ENCODE measurements around the gene AP2S1. TPM values are rescaled to one million over a fixed set of nuclear protein-coding genes. Genes with fewer than 3 reads are reported as not detected.
"Not testable (repeated sequence)": the region's sequence is repeated elsewhere in the genome, so short reads cannot be mapped to it uniquely, and the experiment has no call there.

The AP2S1 gene
- total RNA-seq (2014; rRNA removed; shearing (Covaris generic)), result 266 and 318 TPM in 2 replicates

DNA sequence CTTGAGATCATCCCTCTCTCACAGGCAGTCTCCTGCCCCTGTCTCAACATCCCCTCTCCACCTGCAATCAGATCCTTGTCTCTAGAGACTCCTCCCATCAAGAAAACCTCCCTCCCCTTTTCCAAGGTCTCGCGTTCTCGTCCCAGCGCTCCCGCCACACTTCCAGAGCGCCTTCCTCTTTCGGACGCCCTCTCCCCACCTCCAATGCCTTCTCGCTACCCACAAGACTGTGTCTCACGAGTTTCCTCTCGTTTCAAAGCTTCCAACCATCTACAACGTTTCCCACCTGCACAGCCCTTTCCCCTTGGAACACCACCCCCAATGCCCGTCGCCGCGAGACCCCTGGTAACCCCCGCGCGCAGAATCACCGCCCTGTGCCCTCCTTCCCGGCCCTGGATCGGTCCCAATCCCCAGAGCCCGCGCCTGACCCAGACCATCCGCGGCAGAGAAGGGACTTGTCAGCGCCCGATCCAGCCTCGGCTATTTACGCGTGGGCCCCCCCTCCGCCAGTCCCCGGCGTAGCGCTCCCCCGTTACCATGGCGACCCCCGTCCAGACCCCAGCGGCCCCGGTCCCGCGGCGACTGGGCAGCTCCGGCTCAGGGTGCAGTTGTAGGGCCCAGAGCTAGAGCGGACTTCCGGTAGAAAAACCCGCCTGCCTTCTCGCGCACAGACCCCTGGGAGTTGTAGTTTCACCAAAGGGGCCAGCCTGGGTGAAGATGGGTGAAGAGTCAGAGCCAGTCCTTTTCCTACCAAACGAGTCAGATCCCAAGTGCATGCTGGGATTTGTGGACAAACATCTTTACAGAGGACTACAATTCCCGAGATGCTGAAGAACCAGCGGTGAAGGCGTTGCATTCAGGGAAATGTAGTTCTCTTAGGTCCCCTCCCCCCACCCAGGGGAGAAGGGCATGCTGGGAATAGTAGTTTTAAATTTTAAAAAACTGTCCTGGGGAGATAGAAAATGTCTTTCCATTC, at the start of gene AP2S1:
TSS of gene AP2S1 (minus strand) at position 619 of the 976 bp plus-strand sequence. CDS start at position 539, 80 bp downstream.
- Histone ChIP-seq H3K36me3 (replicated peaks; ENCODE audit: control insufficient read depth, insufficient read depth, low read length) (no peaks in the 10 kb centered on the region; the same call in 1 of the 2 replicates), H3K27me3 (ENCODE audit: control insufficient read depth, insufficient read depth, low read length) (no peaks in the 10 kb centered on the region; the same call in 1 of the 2 replicates), H3K4me3 (ENCODE audit: insufficient read depth, low read depth, low read length) (peak within 1 kb of the TSS; percentile 73)
- DNase-seq, result peak; percentile 96

GRCh38 chr19:46900341-46900740, 49.7 kb upstream of the AP2S1 start:
- no peak overlapping the region for H3K4me3 ChIP-seq (ENCODE audit: insufficient read depth, low read depth, low read length)
- DNase-seq, result no peak
- H3K36me3 ChIP-seq (replicated peaks; ENCODE audit: control insufficient read depth, insufficient read depth, low read length), result no peaks in the 10 kb centered on the region; the same call in 1 of the 2 replicates
- H3K27me3 ChIP-seq (ENCODE audit: control insufficient read depth, insufficient read depth, low read length), result no peaks in the 10 kb centered on the region

DNA sequence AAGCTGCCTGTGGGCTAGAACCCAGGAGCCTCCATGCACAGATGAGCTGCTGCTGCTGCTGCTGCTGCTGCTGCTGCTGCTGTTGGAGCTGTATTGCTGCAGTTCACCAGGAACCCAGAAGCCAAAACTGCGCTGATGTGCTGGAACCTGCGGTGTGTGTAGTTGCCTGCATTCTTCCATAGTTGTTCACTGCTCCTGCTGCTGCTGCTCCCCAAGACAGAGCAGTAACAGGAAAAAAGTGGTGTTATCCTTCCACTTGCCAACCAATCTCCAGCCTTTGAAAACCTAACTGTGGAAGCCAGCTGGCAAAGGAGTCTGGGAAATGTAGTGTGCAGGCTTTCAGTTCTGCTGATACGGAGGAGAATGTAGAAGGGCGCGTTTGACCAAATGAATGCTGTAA, 48.1 kb upstream of the AP2S1 start:
- Histone ChIP-seq H3K4me3 (ENCODE audit: insufficient read depth, low read depth, low read length) (no peak overlapping the region), H3K27me3 (ENCODE audit: control insufficient read depth, insufficient read depth, low read length) (no peaks in the 10 kb centered on the region), H3K36me3 (replicated peaks; ENCODE audit: control insufficient read depth, insufficient read depth, low read length) (no peaks in the 10 kb centered on the region)
- no peak for DNase-seq

GRCh38 chr19:46896076-46896794, 45.6 kb upstream of the AP2S1 start:
- H3K36me3 ChIP-seq (replicated peaks; ENCODE audit: control insufficient read depth, insufficient read depth, low read length), result no peaks in the 10 kb centered on the region
- no peak overlapping the region for H3K4me3 ChIP-seq (ENCODE audit: insufficient read depth, low read depth, low read length)
- no peak for DNase-seq
- no peaks in the 10 kb centered on the region for H3K27me3 ChIP-seq (ENCODE audit: control insufficient read depth, insufficient read depth, low read length)

GRCh38 chr19:46892252-46893179, 41.9 kb upstream of the AP2S1 start:
- DNase-seq, result no peak
- Histone ChIP-seq H3K36me3 (replicated peaks; ENCODE audit: control insufficient read depth, insufficient read depth, low read length) (no peaks in the 10 kb centered on the region), H3K27me3 (ENCODE audit: control insufficient read depth, insufficient read depth, low read length) (no peaks in the 10 kb centered on the region), H3K4me3 (ENCODE audit: insufficient read depth, low read depth, low read length) (no peak overlapping the region)

- no peak for DNase-seq
- H3K36me3 ChIP-seq (replicated peaks; ENCODE audit: control insufficient read depth, insufficient read depth, low read length), result no peaks in the 10 kb centered on the region
- no peaks in the 10 kb centered on the region for H3K27me3 ChIP-seq (ENCODE audit: control insufficient read depth, insufficient read depth, low read length)
- no peak overlapping the region for H3K4me3 ChIP-seq (ENCODE audit: insufficient read depth, low read depth, low read length)
Observed at GRCh38 chr19:46890423-46891170, 40.0 kb upstream of the AP2S1 start.

- DNase-seq, result no peak
- Histone ChIP-seq H3K36me3 (replicated peaks; ENCODE audit: control insufficient read depth, insufficient read depth, low read length) (no peaks in the 10 kb centered on the region), H3K4me3 (ENCODE audit: insufficient read depth, low read depth, low read length) (no peak overlapping the region), H3K27me3 (ENCODE audit: control insufficient read depth, insufficient read depth, low read length) (no peaks in the 10 kb centered on the region)
Observed at GRCh38 chr19:46887240-46887782, 36.7 kb upstream of the AP2S1 start.

GRCh38 chr19:46886546-46887239, 36.0 kb upstream of the AP2S1 start:
- Histone ChIP-seq H3K4me3 (ENCODE audit: insufficient read depth, low read depth, low read length) (no peak overlapping the region), H3K27me3 (ENCODE audit: control insufficient read depth, insufficient read depth, low read length) (no peaks in the 10 kb centered on the region), H3K36me3 (replicated peaks; ENCODE audit: control insufficient read depth, insufficient read depth, low read length) (no peaks in the 10 kb centered on the region)
- DNase-seq, result no peak

- Histone ChIP-seq H3K36me3 (replicated peaks; ENCODE audit: control insufficient read depth, insufficient read depth, low read length) (no peaks in the 10 kb centered on the region), H3K4me3 (ENCODE audit: insufficient read depth, low read depth, low read length) (no peak overlapping the region), H3K27me3 (ENCODE audit: control insufficient read depth, insufficient read depth, low read length) (no peaks in the 10 kb centered on the region)
- DNase-seq, result no peak
Observed at GRCh38 chr19:46885411-46885810, 34.8 kb upstream of the AP2S1 start.

DNA sequence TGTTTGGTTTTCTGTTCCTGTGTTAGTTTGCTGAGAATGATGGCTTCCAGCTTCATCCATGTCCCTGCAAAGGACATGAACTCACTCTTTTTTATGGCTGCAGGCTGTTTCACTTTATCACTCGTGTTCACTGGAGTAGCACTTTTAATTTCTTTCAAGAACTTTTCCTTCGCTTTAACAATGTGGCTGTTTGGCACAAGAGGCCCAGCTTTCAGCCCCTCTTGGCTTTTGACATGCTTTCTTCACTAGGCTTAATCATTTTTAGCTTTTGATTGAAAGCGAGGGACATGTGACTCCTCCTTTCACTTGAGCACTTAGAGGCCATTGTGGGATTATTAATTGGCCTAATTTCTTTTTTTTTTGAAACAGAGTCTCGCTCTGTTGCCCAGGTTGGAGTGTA, 32.1 kb upstream of the AP2S1 start:
- not testable (repeated sequence) for H3K27me3 ChIP-seq (ENCODE audit: control insufficient read depth, insufficient read depth, low read length); H3K4me3 ChIP-seq (ENCODE audit: insufficient read depth, low read depth, low read length); DNase-seq; H3K36me3 ChIP-seq (replicated peaks; ENCODE audit: control insufficient read depth, insufficient read depth, low read length)

DNA sequence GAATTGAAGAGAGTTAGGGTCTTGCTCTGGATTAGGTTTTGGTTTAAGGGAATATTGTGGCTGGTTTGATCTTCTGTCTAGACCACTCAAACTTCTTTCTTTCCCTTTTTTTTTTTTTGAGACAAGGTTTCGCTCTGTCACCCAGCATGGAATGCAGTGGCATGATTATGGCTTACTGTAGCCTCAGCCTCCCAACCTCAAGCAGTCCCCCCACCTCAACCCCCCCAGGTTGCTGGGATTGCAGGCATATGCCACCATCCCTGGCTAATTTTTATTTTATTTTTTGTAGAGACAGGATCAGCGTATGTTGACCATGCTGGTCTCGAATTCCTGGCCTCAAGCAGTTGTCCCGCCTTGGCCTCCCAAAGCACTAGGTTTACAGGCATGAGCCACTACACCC, 31.4 kb upstream of the AP2S1 start:
- Histone ChIP-seq H3K36me3 (replicated peaks; ENCODE audit: control insufficient read depth, insufficient read depth, low read length) (no peaks in the 10 kb centered on the region), H3K27me3 (ENCODE audit: control insufficient read depth, insufficient read depth, low read length) (no peaks in the 10 kb centered on the region), H3K4me3 (ENCODE audit: insufficient read depth, low read depth, low read length) (no peak overlapping the region)
- DNase-seq, result no peak

DNA sequence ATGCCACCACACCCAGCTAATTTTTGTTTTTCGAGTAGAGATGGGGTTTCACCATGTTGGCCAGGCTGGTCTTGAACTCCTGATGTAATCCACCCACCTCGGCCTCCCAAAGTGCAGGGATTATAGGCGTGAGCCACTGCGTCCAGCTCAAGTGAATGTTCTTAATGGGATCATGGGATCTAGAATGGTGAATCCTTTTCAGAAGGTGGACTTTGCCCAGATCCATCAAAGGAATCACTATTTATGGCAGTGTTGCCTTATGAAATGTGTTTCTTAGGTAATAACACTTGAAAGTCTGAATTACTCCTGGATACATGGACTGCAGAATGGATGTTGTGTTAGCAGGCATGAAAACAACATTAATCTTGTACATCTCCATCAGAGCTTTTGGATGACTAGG, 30.4 kb upstream of the AP2S1 start:
- Histone ChIP-seq H3K36me3 (replicated peaks; ENCODE audit: control insufficient read depth, insufficient read depth, low read length) (no peaks in the 10 kb centered on the region), H3K27me3 (ENCODE audit: control insufficient read depth, insufficient read depth, low read length) (no peaks in the 10 kb centered on the region), H3K4me3 (ENCODE audit: insufficient read depth, low read depth, low read length) (no peak overlapping the region)
- no peak for DNase-seq

- no peak for DNase-seq
- no peaks in the 10 kb centered on the region for H3K27me3 ChIP-seq (ENCODE audit: control insufficient read depth, insufficient read depth, low read length)
- no peak overlapping the region for H3K4me3 ChIP-seq (ENCODE audit: insufficient read depth, low read depth, low read length)
- H3K36me3 ChIP-seq (replicated peaks; ENCODE audit: control insufficient read depth, insufficient read depth, low read length), result no peaks in the 10 kb centered on the region
Observed at GRCh38 chr19:46880431-46880830, 29.8 kb upstream of the AP2S1 start.

Data from H7 (cell line).